Measurements from ENCODE around the gene DAGLB.

GRCh38 chr7:6494365-6494764 is 46.6 kb upstream of the DAGLB start:
- no peak for TF ChIP-seq CTCF (IDR thresholded peaks at IDR 0.05)
- TF ChIP-seq POLR2A (IDR thresholded peaks at IDR 0.05), result no peak
